ENCODE results near the gene NKAIN4. TPM values are rescaled to one million over a fixed set of nuclear protein-coding genes. Genes with fewer than 3 reads are reported as not detected.

Gene NKAIN4
- total and polyA plus RNA-seq, 2 experiments from 2014 or later: 12.6 to 13.2 TPM

DNA sequence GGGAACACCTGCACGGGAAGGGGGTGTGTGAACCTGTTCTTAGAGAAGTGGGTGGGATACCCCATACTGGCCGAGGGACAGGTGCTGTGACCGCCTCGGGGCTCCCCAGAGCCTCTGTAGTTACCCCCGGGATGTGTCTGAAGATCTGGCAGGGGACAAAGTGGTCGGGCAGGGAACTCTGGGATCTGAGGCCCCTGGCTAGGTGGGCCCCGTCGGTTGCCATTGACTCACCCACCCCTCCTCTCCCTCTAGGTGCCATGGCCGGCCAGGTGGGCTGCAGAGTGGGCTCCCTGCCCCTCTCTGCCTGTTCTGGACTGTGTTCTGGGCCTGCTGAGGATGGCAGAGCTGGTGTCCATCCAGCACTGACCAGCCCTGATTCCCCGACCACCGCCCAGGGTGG, 14.3 kb downstream of the NKAIN4 start:
- no peak overlapping the region for H3K4me3 Mint-ChIP-seq
- H3K27me3 ChIP-seq (ENCODE audit: insufficient read depth): no peaks in the 10 kb centered on the region
- DNase-seq (ENCODE audit: low spot score) (no peak), ATAC-seq (no peak)
- no peak overlapping the region for H2AFZ ChIP-seq
- no peaks in the 10 kb centered on the region for H3K36me3 Mint-ChIP-seq (ENCODE audit: low read depth)
- H3K9me2 ChIP-seq (ENCODE audit: insufficient read depth): no peaks in the 10 kb centered on the region
- no peak for TF ChIP-seq EZH2phosphoT487 (IDR thresholded peaks at IDR 0.05; ENCODE audit: unreplicated experiment)
- TF ChIP-seq ZNF331 (CRISPR knock-in tag; IDR thresholded peaks at IDR 0.05; ENCODE audit: low read depth): no peak
- TF ChIP-seq ZNF114 (CRISPR knock-in tag; IDR thresholded peaks at IDR 0.05): no peak
- TF ChIP-seq CREB1 (CRISPR knock-in tag; IDR thresholded peaks at IDR 0.05; ENCODE audit: low read depth): no peak
- TF ChIP-seq, protein P1, sequence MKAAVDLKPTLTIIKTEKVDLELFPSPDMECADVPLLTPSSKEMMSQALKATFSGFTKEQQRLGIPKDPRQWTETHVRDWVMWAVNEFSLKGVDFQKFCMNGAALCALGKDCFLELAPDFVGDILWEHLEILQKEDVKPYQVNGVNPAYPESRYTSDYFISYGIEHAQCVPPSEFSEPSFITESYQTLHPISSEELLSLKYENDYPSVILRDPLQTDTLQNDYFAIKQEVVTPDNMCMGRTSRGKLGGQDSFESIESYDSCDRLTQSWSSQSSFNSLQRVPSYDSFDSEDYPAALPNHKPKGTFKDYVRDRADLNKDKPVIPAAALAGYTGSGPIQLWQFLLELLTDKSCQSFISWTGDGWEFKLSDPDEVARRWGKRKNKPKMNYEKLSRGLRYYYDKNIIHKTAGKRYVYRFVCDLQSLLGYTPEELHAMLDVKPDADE (IDR thresholded peaks at IDR 0.05): no peak
- TF ChIP-seq STAT1 (IDR thresholded peaks at IDR 0.05; ENCODE audit: unreplicated experiment): no peak
- TF ChIP-seq, protein P2, sequence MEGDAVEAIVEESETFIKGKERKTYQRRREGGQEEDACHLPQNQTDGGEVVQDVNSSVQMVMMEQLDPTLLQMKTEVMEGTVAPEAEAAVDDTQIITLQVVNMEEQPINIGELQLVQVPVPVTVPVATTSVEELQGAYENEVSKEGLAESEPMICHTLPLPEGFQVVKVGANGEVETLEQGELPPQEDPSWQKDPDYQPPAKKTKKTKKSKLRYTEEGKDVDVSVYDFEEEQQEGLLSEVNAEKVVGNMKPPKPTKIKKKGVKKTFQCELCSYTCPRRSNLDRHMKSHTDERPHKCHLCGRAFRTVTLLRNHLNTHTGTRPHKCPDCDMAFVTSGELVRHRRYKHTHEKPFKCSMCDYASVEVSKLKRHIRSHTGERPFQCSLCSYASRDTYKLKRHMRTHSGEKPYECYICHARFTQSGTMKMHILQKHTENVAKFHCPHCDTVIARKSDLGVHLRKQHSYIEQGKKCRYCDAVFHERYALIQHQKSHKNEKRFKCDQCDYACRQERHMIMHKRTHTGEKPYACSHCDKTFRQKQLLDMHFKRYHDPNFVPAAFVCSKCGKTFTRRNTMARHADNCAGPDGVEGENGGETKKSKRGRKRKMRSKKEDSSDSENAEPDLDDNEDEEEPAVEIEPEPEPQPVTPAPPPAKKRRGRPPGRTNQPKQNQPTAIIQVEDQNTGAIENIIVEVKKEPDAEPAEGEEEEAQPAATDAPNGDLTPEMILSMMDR (conservative IDR thresholded peaks at IDR 0.05; ENCODE audit: low read depth in 2 of 2): no peak
- TF ChIP-seq JUNB (IDR thresholded peaks at IDR 0.05; ENCODE audit: unreplicated experiment): no peak
- TF ChIP-seq, protein P3, sequence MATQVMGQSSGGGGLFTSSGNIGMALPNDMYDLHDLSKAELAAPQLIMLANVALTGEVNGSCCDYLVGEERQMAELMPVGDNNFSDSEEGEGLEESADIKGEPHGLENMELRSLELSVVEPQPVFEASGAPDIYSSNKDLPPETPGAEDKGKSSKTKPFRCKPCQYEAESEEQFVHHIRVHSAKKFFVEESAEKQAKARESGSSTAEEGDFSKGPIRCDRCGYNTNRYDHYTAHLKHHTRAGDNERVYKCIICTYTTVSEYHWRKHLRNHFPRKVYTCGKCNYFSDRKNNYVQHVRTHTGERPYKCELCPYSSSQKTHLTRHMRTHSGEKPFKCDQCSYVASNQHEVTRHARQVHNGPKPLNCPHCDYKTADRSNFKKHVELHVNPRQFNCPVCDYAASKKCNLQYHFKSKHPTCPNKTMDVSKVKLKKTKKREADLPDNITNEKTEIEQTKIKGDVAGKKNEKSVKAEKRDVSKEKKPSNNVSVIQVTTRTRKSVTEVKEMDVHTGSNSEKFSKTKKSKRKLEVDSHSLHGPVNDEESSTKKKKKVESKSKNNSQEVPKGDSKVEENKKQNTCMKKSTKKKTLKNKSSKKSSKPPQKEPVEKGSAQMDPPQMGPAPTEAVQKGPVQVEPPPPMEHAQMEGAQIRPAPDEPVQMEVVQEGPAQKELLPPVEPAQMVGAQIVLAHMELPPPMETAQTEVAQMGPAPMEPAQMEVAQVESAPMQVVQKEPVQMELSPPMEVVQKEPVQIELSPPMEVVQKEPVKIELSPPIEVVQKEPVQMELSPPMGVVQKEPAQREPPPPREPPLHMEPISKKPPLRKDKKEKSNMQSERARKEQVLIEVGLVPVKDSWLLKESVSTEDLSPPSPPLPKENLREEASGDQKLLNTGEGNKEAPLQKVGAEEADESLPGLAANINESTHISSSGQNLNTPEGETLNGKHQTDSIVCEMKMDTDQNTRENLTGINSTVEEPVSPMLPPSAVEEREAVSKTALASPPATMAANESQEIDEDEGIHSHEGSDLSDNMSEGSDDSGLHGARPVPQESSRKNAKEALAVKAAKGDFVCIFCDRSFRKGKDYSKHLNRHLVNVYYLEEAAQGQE (IDR thresholded peaks at IDR 0.05; ENCODE audit: unreplicated experiment): no peak
- TF ChIP-seq POLR2AphosphoS5 (IDR thresholded peaks at IDR 0.05; ENCODE audit: low read depth): no peak
- TF ChIP-seq, protein P4, sequence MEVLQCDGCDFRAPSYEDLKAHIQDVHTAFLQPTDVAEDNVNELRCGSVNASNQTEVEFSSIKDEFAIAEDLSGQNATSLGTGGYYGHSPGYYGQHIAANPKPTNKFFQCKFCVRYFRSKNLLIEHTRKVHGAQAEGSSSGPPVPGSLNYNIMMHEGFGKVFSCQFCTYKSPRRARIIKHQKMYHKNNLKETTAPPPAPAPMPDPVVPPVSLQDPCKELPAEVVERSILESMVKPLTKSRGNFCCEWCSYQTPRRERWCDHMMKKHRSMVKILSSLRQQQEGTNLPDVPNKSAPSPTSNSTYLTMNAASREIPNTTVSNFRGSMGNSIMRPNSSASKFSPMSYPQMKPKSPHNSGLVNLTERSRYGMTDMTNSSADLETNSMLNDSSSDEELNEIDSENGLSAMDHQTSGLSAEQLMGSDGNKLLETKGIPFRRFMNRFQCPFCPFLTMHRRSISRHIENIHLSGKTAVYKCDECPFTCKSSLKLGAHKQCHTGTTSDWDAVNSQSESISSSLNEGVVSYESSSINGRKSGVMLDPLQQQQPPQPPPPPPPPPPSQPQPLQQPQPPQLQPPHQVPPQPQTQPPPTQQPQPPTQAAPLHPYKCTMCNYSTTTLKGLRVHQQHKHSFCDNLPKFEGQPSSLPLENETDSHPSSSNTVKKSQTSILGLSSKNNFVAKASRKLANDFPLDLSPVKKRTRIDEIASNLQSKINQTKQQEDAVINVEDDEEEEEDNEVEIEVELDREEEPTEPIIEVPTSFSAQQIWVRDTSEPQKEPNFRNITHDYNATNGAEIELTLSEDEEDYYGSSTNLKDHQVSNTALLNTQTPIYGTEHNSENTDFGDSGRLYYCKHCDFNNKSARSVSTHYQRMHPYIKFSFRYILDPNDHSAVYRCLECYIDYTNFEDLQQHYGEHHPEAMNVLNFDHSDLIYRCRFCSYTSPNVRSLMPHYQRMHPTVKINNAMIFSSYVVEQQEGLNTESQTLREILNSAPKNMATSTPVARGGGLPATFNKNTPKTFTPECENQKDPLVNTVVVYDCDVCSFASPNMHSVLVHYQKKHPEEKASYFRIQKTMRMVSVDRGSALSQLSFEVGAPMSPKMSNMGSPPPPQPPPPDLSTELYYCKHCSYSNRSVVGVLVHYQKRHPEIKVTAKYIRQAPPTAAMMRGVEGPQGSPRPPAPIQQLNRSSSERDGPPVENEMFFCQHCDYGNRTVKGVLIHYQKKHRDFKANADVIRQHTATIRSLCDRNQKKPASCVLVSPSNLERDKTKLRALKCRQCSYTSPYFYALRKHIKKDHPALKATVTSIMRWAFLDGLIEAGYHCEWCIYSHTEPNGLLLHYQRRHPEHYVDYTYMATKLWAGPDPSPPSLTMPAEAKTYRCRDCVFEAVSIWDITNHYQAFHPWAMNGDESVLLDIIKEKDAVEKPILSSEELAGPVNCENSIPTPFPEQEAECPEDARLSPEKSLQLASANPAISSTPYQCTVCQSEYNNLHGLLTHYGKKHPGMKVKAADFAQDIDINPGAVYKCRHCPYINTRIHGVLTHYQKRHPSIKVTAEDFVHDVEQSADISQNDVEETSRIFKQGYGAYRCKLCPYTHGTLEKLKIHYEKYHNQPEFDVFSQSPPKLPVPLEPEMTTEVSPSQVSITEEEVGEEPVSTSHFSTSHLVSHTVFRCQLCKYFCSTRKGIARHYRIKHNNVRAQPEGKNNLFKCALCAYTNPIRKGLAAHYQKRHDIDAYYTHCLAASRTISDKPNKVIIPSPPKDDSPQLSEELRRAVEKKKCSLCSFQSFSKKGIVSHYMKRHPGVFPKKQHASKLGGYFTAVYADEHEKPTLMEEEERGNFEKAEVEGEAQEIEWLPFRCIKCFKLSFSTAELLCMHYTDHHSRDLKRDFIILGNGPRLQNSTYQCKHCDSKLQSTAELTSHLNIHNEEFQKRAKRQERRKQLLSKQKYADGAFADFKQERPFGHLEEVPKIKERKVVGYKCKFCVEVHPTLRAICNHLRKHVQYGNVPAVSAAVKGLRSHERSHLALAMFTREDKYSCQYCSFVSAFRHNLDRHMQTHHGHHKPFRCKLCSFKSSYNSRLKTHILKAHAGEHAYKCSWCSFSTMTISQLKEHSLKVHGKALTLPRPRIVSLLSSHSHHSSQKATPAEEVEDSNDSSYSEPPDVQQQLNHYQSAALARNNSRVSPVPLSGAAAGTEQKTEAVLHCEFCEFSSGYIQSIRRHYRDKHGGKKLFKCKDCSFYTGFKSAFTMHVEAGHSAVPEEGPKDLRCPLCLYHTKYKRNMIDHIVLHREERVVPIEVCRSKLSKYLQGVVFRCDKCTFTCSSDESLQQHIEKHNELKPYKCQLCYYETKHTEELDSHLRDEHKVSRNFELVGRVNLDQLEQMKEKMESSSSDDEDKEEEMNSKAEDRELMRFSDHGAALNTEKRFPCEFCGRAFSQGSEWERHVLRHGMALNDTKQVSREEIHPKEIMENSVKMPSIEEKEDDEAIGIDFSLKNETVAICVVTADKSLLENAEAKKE (CRISPR knock-in tag; IDR thresholded peaks at IDR 0.05): no peak
- no peak for TF ChIP-seq EZH2 (IDR thresholded peaks at IDR 0.05; ENCODE audit: low read depth, unreplicated experiment)
- no peak for TF ChIP-seq NANOG (IDR thresholded peaks at IDR 0.05; ENCODE audit: borderline replicate concordance)
- peaks cover 4% of the 10 kb centered on the region for H3K27me3 Mint-ChIP-seq (ENCODE audit: insufficient read depth, low read depth, poor library complexity)
- no peaks in the 10 kb centered on the region for H3K79me2 ChIP-seq (replicated peaks; ENCODE audit: insufficient read depth)
- H3K4me3 ChIP-seq: no peak overlapping the region
- H3K4me1 Mint-ChIP-seq: peaks cover 2% of the 10 kb centered on the region; the same call in 2 of the 3 replicates
- H3F3A ChIP-seq (replicated peaks; ENCODE audit: low read depth): no peaks in the 10 kb centered on the region
- H3K4me2 ChIP-seq: no peak overlapping the region
- H3K27ac Mint-ChIP-seq: no peak overlapping the region
- H3K27ac ChIP-seq (ENCODE audit: low read depth): no peak overlapping the region
- no peaks in the 10 kb centered on the region for H4K20me1 ChIP-seq (replicated peaks; ENCODE audit: insufficient read depth)
- no peaks in the 10 kb centered on the region for H3K9me3 Mint-ChIP-seq
- H3K4me1 ChIP-seq (ENCODE audit: insufficient read depth): no peaks in the 10 kb centered on the region
- no peaks in the 10 kb centered on the region for H3K36me3 ChIP-seq (ENCODE audit: insufficient read depth)
